MCF 10A (cell line): ENCODE measurements around the gene MPZ. TPM values are rescaled to one million over a fixed set of nuclear protein-coding genes. Genes with fewer than 3 reads are reported as not detected.

Source experiments
- BruUV-seq: library from RNA; stranded (reverse); fragments of 400-500 nt; replicated peaks from 2 replicates; lab custom pipeline; 2021; lab: Mats Ljungman, UMichigan
- CTCF ChIA-PET: fragments of 300-600 bp; sonication (Branson Sonifier 250); formaldehyde crosslinking; extraction: SDS; loops from one replicate; lab custom pipeline; 2021; ENCODE audit warnings: antibody characterized with exemption, inconsistent platforms; lab: Yijun Ruan, JAX
- POLR2A ChIA-PET: fragments of 300-600, 350-650 bp; sonication (Branson Sonifier 250); formaldehyde crosslinking; extraction: SDS; loops from one replicate; lab custom pipeline; 2020; ENCODE audit warnings: antibody characterized with exemption, inconsistent platforms; lab: Yijun Ruan, JAX
- DNase-seq: peaks from one replicate; pipeline ENCODE4 v3.0.0-alpha.2; 2018; ENCODE audit not compliant: unreplicated experiment
- H3K27ac Mint-ChIP-seq: one replicate; pipeline ENCODE4 v1.8.0; 2022; ENCODE audit warnings: mild to moderate bottlenecking, low read depth, mixed read lengths; ENCODE audit not compliant: unreplicated experiment
- H3K27me3 Mint-ChIP-seq: one replicate; pipeline ENCODE4 v1.8.0; 2022; ENCODE audit warnings: mixed read lengths; ENCODE audit not compliant: insufficient read depth, unreplicated experiment
- H3K36me3 Mint-ChIP-seq: one replicate; pipeline ENCODE4 v1.8.0; 2022; ENCODE audit warnings: mild to moderate bottlenecking, moderate library complexity, mixed read lengths; ENCODE audit not compliant: insufficient read depth, unreplicated experiment
- H3K4me1 Mint-ChIP-seq: one replicate; pipeline ENCODE4 v1.8.0; 2022; ENCODE audit warnings: mixed read lengths; ENCODE audit not compliant: insufficient read depth, unreplicated experiment
- H3K4me3 Mint-ChIP-seq: one replicate; pipeline ENCODE4 v1.8.0; 2022; ENCODE audit warnings: mild to moderate bottlenecking, moderate library complexity, mixed read lengths; ENCODE audit not compliant: unreplicated experiment
- H3K9me3 Mint-ChIP-seq: one replicate; pipeline ENCODE4 v1.8.0; 2022; ENCODE audit warnings: mixed read lengths; ENCODE audit not compliant: unreplicated experiment
- intact Hi-C: fragments of 100-400 bp; cut with micrococcal nuclease; formaldehyde crosslinking; loops from 2 replicates; pipeline ENCODE4 v1.14.1; 2022
- total RNA-seq: library from RNA; stranded (reverse); gene quantifications from 2 replicates; pipeline ENCODE4 v1.2.3, GENCODE V29; 2022
- TF ChIP-seq, protein P1 (sequence below): fragments of 200-600 bp; IDR thresholded peaks from one replicate; pipeline ENCODE4 v1.8.0; 2022; ENCODE audit warnings: antibody characterized with exemption, mild to moderate bottlenecking; ENCODE audit not compliant: unreplicated experiment

The MPZ gene
- total RNA-seq, 1 experiment from 2014 or later, result 0.37 TPM

DNA sequence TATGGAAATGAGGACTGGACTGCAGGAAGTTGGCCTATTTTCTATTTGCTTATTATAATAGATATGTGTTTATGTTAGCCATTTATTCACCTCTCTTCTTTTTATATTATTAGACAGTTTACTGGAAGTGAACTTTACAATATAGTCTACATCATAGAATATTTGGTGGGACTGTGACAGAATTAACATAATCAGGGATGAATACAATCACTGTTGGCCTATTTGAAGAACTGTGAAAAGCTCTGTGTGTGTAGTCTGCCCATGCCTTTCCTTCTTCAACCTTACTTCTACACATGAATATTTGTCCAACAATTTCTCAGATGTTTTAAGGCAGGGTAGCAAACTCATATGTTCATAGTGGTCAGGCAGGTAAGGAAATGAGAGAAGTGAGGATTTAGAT, 12.4 kb downstream of the MPZ start:
- Mint-ChIP-seq H3K27me3 (no peaks in the 10 kb centered on the region), H3K4me1 (no peaks in the 10 kb centered on the region), H3K36me3 (no peaks in the 10 kb centered on the region), H3K9me3 (no peaks in the 10 kb centered on the region), H3K4me3 (no peak overlapping the region), H3K27ac (no peak overlapping the region)
- TF ChIP-seq, protein P1, sequence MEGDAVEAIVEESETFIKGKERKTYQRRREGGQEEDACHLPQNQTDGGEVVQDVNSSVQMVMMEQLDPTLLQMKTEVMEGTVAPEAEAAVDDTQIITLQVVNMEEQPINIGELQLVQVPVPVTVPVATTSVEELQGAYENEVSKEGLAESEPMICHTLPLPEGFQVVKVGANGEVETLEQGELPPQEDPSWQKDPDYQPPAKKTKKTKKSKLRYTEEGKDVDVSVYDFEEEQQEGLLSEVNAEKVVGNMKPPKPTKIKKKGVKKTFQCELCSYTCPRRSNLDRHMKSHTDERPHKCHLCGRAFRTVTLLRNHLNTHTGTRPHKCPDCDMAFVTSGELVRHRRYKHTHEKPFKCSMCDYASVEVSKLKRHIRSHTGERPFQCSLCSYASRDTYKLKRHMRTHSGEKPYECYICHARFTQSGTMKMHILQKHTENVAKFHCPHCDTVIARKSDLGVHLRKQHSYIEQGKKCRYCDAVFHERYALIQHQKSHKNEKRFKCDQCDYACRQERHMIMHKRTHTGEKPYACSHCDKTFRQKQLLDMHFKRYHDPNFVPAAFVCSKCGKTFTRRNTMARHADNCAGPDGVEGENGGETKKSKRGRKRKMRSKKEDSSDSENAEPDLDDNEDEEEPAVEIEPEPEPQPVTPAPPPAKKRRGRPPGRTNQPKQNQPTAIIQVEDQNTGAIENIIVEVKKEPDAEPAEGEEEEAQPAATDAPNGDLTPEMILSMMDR, result no peak
- DNase-seq, result no peak
- CTCF ChIA-PET, result interaction anchor here (0.6 to 1.6 kb wide), 4 partner anchors 68 to 142 kb away, joined by 3 to 5 read pairs (median 4); no protein-coding TSS in a partner anchor
- POLR2A ChIA-PET, result interaction anchor here (1.3 kb wide), 1 partner anchor 16 kb away, joined by 6 read pairs; no protein-coding TSS in a partner anchor
- BruUV-seq, result no TSS peak
- intact Hi-C loops, result no loop called here

DNA sequence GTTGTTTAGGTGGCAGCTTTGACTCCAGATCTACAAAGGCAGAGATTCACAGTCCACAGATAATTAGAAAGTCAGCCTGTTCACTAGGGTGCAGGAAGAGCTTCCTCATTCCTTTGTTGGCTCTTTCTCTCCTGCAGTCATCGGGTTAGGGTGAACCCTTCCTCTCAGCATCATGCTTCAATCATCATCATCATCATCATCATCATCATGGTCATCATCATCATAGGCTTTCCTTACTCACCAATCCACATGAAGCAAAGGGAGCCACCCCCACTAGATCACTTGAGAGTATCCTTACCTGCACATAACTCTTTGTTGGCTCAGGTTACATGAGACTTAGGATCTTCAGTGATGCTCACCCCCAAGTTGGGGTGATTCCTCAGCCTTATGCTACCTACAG, 19.0 kb downstream of the MPZ start:
- intact Hi-C loops, result loop anchor here (1.0 kb wide), 2 partner anchors 63 to 110 kb away; no protein-coding TSS in a partner anchor
- Mint-ChIP-seq H3K36me3 (peaks cover 7% of the 10 kb centered on the region), H3K27me3 (peaks cover 26% of the 10 kb centered on the region), H3K9me3 (no peaks in the 10 kb centered on the region), H3K4me3 (no peak overlapping the region), H3K27ac (no peak overlapping the region), H3K4me1 (no peaks in the 10 kb centered on the region)
- CTCF ChIA-PET, result interaction anchor here (0.5 to 7.8 kb wide), 62 partner anchors 8 to 2000 kb away, joined by 3 to 357 read pairs (median 4); partner anchors contain the start of genes APOA2, B4GALT3, FCER1G and PCP4L1
- POLR2A ChIA-PET, result interaction anchor here (0.7 to 4.5 kb wide), 7 partner anchors 23 to 88 kb away, joined by 3 to 19 read pairs (median 4); partner anchors contain the start of genes APOA2, NDUFS2, SDHC and TOMM40L
- no peak for DNase-seq
- TF ChIP-seq, protein P1, result no peak
- BruUV-seq, result no TSS peak

DNA sequence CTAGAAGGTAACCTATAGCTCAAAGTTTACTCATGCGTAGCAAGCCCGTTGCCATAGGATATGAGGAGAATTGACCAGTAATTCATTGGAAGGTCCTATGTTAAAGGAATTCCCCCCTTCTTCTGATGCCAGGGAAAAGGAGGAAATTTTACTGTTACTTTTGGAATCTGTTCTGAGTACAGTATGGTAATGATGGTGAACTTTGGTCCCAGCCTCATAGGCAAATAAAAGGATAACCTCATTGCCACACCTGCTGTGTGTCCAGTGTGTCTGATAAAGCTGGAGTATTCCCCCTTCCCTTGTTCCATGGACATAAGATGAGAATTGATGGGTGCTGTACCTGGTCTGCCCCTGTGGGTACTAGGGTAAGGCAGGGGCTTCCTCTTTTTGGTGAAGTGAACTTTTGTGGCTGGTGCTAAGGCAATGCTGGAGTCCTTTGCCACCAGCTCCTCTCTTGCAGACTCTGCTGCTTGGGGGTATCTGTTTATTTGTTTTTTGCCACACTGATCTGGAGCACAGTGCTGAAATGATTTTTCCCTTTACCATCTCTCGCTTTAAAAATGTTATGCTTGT, 22.2 kb downstream of the MPZ start:
- H3K36me3 Mint-ChIP-seq, result peaks cover 7% of the 10 kb centered on the region
- no peak overlapping the region for H3K4me3 Mint-ChIP-seq
- CTCF ChIA-PET, result interaction anchor here (0.8 to 3.5 kb wide), 8 partner anchors 8 to 549 kb away, joined by 3 to 34 read pairs (median 4); partner anchors contain the start of gene TOMM40L
- H3K4me1 Mint-ChIP-seq, result no peaks in the 10 kb centered on the region
- no peak overlapping the region for H3K27ac Mint-ChIP-seq
- no peak for DNase-seq
- no peaks in the 10 kb centered on the region for H3K9me3 Mint-ChIP-seq
- POLR2A ChIA-PET, result interaction anchor here (1.7 kb wide), 1 partner anchor 58 kb away, joined by 3 read pairs; no protein-coding TSS in a partner anchor
- intact Hi-C loops, result no loop called here
- peaks cover 58% of the 10 kb centered on the region for H3K27me3 Mint-ChIP-seq
- TF ChIP-seq, protein P1, result no peak
- BruUV-seq, result no TSS peak

DNA sequence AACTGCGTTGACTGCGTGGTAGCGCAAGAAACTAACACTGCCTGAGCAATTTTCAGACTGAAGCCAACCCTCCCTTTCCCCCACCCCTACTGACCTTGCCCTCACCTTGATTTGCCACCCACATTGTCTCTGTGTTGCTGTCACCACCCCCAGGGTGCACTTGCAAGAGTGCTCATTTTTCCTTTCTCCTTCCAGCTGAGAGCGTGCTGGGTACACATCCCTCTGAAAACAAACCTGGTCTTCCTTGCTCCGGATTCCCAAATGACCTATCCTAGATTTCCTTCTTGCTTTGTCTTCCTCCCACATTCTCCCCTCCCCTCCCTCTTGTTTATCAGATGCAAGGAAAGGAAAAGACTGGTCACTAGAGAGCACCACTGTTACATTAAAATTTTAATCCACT, 24.2 kb downstream of the MPZ start:
- POLR2A ChIA-PET, result no interaction called here
- Mint-ChIP-seq H3K9me3 (no peaks in the 10 kb centered on the region), H3K36me3 (no peaks in the 10 kb centered on the region), H3K4me3 (no peak overlapping the region), H3K27ac (no peak overlapping the region), H3K4me1 (no peaks in the 10 kb centered on the region), H3K27me3 (peaks cover 66% of the 10 kb centered on the region)
- no peak for DNase-seq
- CTCF ChIA-PET, result interaction anchor here (0.6 to 3.5 kb wide), 6 partner anchors 36 to 1393 kb away, joined by 3 to 34 read pairs (median 8); partner anchors contain the start of gene TOMM40L
- intact Hi-C loops, result no loop called here
- TF ChIP-seq, protein P1, result no peak
- no TSS peak for BruUV-seq
